Progenitor cell of endocrine pancreas (in vitro differentiated cells): ENCODE results near the gene CKB. TPM values are rescaled to one million over a fixed set of nuclear protein-coding genes. Genes with fewer than 3 reads are reported as not detected.

Source experiments
- DNase-seq: peaks from one replicate; pipeline ENCODE4 v3.0.0; 2021; ENCODE audit warnings: low spot score; ENCODE audit not compliant: unreplicated experiment
- H3K27ac Mint-ChIP-seq: 2 replicates; pipeline ENCODE4 v1.8.0; 2021; ENCODE audit warnings: mild to moderate bottlenecking, moderate library complexity, mixed read lengths
- H3K27me3 Mint-ChIP-seq: 2 replicates; pipeline ENCODE4 v1.8.0; 2021; ENCODE audit warnings: mixed read lengths
- H3K36me3 Mint-ChIP-seq: 2 replicates; pipeline ENCODE4 v1.8.0; 2022; ENCODE audit warnings: mixed read lengths; ENCODE audit not compliant: insufficient read depth
- H3K4me1 Mint-ChIP-seq: 2 replicates; pipeline ENCODE4 v1.8.0; 2021; ENCODE audit warnings: low read depth, mixed read lengths
- H3K4me3 Mint-ChIP-seq: 2 replicates; pipeline ENCODE4 v1.8.0; 2021; ENCODE audit warnings: low read depth, mild to moderate bottlenecking, moderate library complexity, mixed read lengths
- H3K9me3 Mint-ChIP-seq: 2 replicates; pipeline ENCODE4 v1.8.0; 2021; ENCODE audit warnings: low read depth, mixed read lengths
- total RNA-seq: library from RNA; stranded (reverse); gene quantifications from 2 replicates; pipeline ENCODE4 v1.2.1, GENCODE V29; 2021
- TF ChIP-seq, protein P1 (sequence below): fragments of 200-600 bp; sonication (generic); IDR thresholded peaks from one replicate; pipeline ENCODE4 v1.5.0; 2021; ENCODE audit warnings: antibody characterized with exemption, mild to moderate bottlenecking; ENCODE audit not compliant: unreplicated experiment

The CKB gene
- total RNA-seq, 1 donor from 2014 or later, result 983 TPM

DNA sequence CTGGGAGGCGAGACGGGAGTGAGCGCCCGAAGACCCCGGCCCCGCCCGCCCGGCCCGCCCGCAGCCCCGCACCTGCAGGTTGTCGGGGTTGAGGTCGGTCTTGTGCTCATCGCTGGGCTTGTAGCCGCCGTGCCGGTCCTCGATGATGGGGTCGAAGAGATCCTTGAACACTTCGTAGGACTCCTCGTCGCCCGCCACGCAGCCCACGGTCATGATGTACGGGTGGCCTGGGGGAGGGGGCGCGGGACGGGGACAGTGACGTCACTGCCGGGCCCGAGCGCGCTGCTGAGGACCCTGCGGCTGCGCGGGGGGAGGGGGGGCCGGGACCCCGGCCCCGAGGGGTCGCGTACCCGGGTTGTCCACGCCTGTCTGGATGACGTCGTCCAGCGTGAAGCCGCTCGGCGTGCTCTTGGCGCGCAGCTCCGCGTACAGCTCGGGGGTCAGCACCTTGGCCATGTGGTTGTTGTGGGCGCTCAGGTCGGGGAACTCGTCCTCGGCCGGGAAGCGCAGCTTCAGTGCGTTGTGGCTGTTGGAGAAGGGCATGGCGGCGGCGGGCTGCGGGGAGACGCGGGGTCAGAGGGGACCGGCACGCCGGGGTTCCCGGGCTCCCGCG lies 573 bp downstream of the CKB start:
- TF ChIP-seq, protein P1, sequence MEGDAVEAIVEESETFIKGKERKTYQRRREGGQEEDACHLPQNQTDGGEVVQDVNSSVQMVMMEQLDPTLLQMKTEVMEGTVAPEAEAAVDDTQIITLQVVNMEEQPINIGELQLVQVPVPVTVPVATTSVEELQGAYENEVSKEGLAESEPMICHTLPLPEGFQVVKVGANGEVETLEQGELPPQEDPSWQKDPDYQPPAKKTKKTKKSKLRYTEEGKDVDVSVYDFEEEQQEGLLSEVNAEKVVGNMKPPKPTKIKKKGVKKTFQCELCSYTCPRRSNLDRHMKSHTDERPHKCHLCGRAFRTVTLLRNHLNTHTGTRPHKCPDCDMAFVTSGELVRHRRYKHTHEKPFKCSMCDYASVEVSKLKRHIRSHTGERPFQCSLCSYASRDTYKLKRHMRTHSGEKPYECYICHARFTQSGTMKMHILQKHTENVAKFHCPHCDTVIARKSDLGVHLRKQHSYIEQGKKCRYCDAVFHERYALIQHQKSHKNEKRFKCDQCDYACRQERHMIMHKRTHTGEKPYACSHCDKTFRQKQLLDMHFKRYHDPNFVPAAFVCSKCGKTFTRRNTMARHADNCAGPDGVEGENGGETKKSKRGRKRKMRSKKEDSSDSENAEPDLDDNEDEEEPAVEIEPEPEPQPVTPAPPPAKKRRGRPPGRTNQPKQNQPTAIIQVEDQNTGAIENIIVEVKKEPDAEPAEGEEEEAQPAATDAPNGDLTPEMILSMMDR, result no peak
- no peak for DNase-seq

DNA sequence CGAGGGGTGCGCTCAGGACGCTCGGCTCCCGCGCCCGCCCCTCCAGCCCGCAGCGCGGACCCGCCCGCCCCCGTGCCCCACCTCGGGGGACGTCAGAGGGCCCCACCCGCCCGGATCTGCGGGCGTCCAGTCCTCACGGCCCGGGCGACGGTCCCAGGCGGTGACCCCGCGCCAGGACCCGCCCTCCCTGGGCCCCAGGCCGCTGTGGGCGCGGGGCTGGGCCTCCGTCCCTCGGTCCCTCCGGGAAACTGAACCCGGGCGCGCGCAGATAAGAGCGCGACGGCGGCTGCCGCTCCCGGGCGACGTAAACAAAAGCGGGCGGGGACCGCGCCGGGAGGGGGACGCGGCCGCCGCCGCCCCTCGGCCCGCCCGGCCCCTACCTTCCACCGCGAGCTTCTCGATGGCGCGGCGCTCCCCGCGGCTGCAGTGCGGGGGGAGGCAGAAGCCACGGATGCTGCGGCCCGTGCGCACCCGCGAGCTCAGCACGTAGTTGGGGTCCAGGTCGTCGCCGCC lies 1.1 kb downstream of the CKB start:
- H3K27me3 Mint-ChIP-seq, result no peaks in the 10 kb centered on the region
- H3K4me3 Mint-ChIP-seq, result peak overlapping the region; percentile 66
- peaks cover 35% of the 10 kb centered on the region for H3K4me1 Mint-ChIP-seq
- no peak overlapping the region for H3K27ac Mint-ChIP-seq
- TF ChIP-seq, protein P1, result no peak
- no peak for DNase-seq
- no peaks in the 10 kb centered on the region for H3K9me3 Mint-ChIP-seq
- peaks cover 9% of the 10 kb centered on the region for H3K36me3 Mint-ChIP-seq

More for the DNA sequence above, 573 bp downstream of the CKB start:
- no peaks in the 10 kb centered on the region for H3K9me3 Mint-ChIP-seq
- peaks cover 38% of the 10 kb centered on the region for H3K4me1 Mint-ChIP-seq
- peaks cover 9% of the 10 kb centered on the region for H3K36me3 Mint-ChIP-seq
- peak overlapping the region; percentile 78 for H3K4me3 Mint-ChIP-seq
- no peaks in the 10 kb centered on the region for H3K27me3 Mint-ChIP-seq
- peak overlapping the region; percentile 81 for H3K27ac Mint-ChIP-seq

DNA sequence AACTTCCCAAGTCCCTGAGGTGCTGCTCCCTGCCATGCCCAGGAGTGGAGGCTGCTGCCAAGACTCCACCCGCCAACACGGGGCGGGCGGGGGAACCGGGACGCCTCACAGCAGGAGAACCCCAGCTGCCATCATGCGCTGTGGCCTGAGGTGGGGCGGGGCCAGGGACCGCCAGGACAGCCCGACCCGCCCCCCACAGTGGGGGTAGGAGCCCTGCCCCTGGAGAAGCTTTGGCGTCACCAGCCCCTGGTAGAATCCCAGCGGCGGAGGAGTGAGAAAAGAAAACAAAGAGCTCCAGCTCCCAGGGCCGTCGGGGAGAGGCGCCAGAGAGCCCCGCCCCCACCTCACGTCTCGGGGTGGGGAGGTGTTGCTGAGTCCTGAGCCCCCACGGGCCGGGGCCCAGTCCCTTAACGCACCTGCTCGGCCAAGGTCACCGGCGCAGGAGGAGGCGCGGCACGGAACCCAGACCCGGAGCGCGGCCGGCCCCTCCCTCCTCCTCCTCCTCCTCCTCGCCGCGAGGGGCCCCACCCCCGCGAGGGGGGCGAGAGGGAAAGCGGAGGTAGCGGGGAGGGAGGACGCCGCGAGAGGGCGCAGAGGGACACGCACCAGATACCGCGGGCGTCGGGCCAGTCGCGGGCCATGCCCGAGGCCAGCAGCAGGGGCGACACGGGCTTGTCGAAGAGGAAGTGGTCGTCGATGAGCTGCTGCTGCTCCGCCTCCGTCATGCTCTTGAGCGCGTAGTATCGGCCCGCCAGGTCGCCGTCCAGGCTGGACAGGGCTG lies 1.8 kb downstream of the CKB start:
- TF ChIP-seq, protein P1, result peak; percentile 61
- Mint-ChIP-seq H3K36me3 (peaks cover 9% of the 10 kb centered on the region), H3K9me3 (no peaks in the 10 kb centered on the region), H3K27me3 (no peaks in the 10 kb centered on the region), H3K4me1 (peaks cover 32% of the 10 kb centered on the region), H3K27ac (no peak overlapping the region), H3K4me3 (peak overlapping the region; percentile 66)
- peak; percentile 83 for DNase-seq

DNA sequence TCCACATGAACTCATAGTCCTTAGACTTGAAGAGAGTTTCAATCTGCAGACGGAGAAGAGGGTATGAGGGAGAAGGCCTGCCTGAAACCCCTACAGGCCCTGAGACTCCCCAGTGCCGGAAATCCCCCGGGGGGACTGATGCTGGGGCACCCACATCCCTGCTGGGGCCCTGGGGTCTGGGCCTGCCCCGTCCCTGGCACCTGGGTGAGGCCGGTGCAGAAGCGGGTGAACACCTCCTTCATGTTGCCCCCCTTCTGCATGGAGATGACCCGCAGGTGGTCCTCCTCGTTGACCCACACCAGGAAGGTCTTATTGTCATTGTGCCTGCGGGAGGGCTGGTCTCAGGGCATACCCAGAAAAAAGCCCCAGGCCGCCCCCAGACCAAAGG lies 2.4 kb downstream of the CKB start:
- H3K9me3 Mint-ChIP-seq, result no peaks in the 10 kb centered on the region
- H3K27me3 Mint-ChIP-seq, result no peaks in the 10 kb centered on the region
- H3K4me1 Mint-ChIP-seq, result peaks cover 26% of the 10 kb centered on the region
- no peak for DNase-seq
- peak overlapping the region; percentile 87 for H3K27ac Mint-ChIP-seq
- TF ChIP-seq, protein P1, result no peak
- H3K36me3 Mint-ChIP-seq, result peaks cover 9% of the 10 kb centered on the region
- peak overlapping the region; percentile 70 for H3K4me3 Mint-ChIP-seq

DNA sequence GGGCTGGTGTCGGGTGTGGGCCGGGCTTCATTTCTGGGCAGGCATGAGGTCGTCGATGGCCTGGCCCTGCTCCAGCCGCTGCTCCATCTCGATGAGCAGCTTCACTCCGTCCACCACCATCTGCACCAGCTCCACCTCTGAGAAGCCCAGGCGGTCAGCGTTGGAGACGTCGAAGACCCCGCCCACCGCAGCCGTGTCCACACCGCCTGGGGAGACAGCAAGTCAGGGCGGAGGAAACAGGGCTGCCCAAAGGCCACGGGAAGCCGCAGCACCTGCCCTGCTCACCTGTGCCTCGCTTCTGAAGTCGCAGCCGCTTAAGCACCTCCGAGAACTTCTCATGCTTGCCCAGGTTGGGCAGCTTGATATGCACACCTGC lies 2.8 kb downstream of the CKB start:
- TF ChIP-seq, protein P1, result no peak
- H3K27me3 Mint-ChIP-seq, result no peaks in the 10 kb centered on the region
- H3K4me1 Mint-ChIP-seq, result peaks cover 22% of the 10 kb centered on the region
- H3K36me3 Mint-ChIP-seq, result peaks cover 9% of the 10 kb centered on the region
- H3K9me3 Mint-ChIP-seq, result no peaks in the 10 kb centered on the region
- DNase-seq, result no peak
- peak overlapping the region; percentile 70 for H3K4me3 Mint-ChIP-seq
- H3K27ac Mint-ChIP-seq, result peak overlapping the region; percentile 87
